GM12891 (cell line): ENCODE measurements around the gene USP15.
"Not testable (repeated sequence)": the region's sequence is repeated elsewhere in the genome, so short reads cannot be mapped to it uniquely, and the experiment has no call there.

ENCODE experiments used
- POLR2A ChIP-seq: IDR thresholded peaks from 2 replicates; pipeline ENCODE4 v1.6.1; 2011; ENCODE audit warnings: low read depth, low read length, control low read depth
- POLR2AphosphoS5 ChIP-seq: IDR thresholded peaks from 2 replicates; pipeline ENCODE4 v1.6.1; 2011; ENCODE audit warnings: low read depth, low read length, control low read depth
- POU2F2 ChIP-seq: IDR thresholded peaks from 2 replicates; pipeline ENCODE4 v1.6.1; 2011; ENCODE audit warnings: low read depth, mild to moderate bottlenecking, control low read depth, low read length, moderate library complexity
- SPI1 ChIP-seq: IDR thresholded peaks from 2 replicates; pipeline ENCODE4 v1.6.1; 2011; ENCODE audit warnings: low read depth, low read length, control low read depth
- TAF1 ChIP-seq: IDR thresholded peaks from 2 replicates; pipeline ENCODE4 v1.6.1; 2011; ENCODE audit warnings: low read depth, low read length, control low read depth

GRCh38 chr12:62365846-62366245 is 105.6 kb downstream of the USP15 start:
- TF ChIP-seq POLR2A, POLR2AphosphoS5, TAF1, SPI1, POU2F2: not testable (repeated sequence)
